Liver (tissue), 9 donors: Measurements from ENCODE around the gene PLCL1. TPM values are rescaled to one million over a fixed set of nuclear protein-coding genes. Genes with fewer than 3 reads are reported as not detected.

Experiments used
- DNase-seq: peaks from one replicate; pipeline ENCODE4 v3.0.0-alpha.2; 2017; ENCODE audit warnings: low spot score
- H3K27ac ChIP-seq, 2 donors: one replicate each; pipeline ENCODE4 v1.7.0; 2013; ENCODE audit warnings: inconsistent platforms in 2 of 2, low read length in 2 of 2, control low read depth in 1 of 2, low read depth in 1 of 2, mild to moderate bottlenecking in 1 of 2
- H3K27me3 ChIP-seq, 4 donors: one replicate each; pipeline versions ENCODE4 v1.6.1 to v1.7.0; 2013; ENCODE audit warnings: low read length in 3 of 4, inconsistent platforms in 1 of 4, mild to moderate bottlenecking in 1 of 4, moderate library complexity in 1 of 4; ENCODE audit not compliant: control insufficient read depth in 4 of 4, insufficient read depth in 4 of 4
- H3K36me3 ChIP-seq, 4 donors: one replicate each; pipeline versions ENCODE4 v1.6.1 to v1.7.0; 2013; ENCODE audit warnings: low read length in 3 of 4, mild to moderate bottlenecking in 3 of 4, low read depth in 1 of 4, moderate library complexity in 1 of 4; ENCODE audit not compliant: control insufficient read depth in 4 of 4, insufficient read depth in 3 of 4
- H3K4me1 ChIP-seq, 4 donors: one replicate each; pipeline versions ENCODE4 v1.6.1 to v1.7.0; 2013; ENCODE audit warnings: low read length in 3 of 4, mild to moderate bottlenecking in 3 of 4, moderate library complexity in 1 of 4; ENCODE audit not compliant: control insufficient read depth in 4 of 4, insufficient read depth in 4 of 4
- H3K4me3 ChIP-seq, 3 donors: one replicate each; pipeline versions ENCODE4 v1.6.1 to v1.7.0; 2013; ENCODE audit warnings: low read length in 3 of 3, control low read depth in 1 of 3, low read depth in 1 of 3, mild to moderate bottlenecking in 1 of 3
- H3K9ac ChIP-seq, 2 donors: one replicate each; pipeline ENCODE4 v1.7.0; 2013; ENCODE audit warnings: low read length in 2 of 2, mild to moderate bottlenecking in 2 of 2, moderate library complexity in 2 of 2, control low read depth in 1 of 2, low read depth in 1 of 2
- H3K9me3 ChIP-seq, 4 donors: one replicate each; pipeline versions ENCODE4 v1.6.1 to v1.7.0; 2013; ENCODE audit warnings: low read length in 3 of 4; ENCODE audit not compliant: control insufficient read depth in 4 of 4
- ATF3 ChIP-seq: IDR thresholded peaks from 2 replicates; pipeline ENCODE4 v1.6.1; 2016; ENCODE audit warnings: antibody characterized with exemption
- CTCF ChIP-seq: fragments of 150-350 bp; IDR thresholded peaks from 2 replicates; pipeline ENCODE4 v1.5.1; 2017; ENCODE audit warnings: improper control_type of control experiment, low read depth, low read length; ENCODE audit not compliant: missing input control
- EGR1 ChIP-seq, 2 donors: IDR thresholded peaks; 2 replicates each; pipeline ENCODE4 v1.6.1; 2016 to 2018; ENCODE audit warnings: antibody characterized with exemption in 2 of 2, low read depth in 2 of 2
- FOXA1 ChIP-seq: IDR thresholded peaks from 2 replicates; pipeline ENCODE4 v1.6.1; 2016; ENCODE audit warnings: antibody characterized with exemption
- FOXA2 ChIP-seq: IDR thresholded peaks from 2 replicates; pipeline ENCODE4 v1.6.1; 2016; ENCODE audit warnings: antibody characterized with exemption
- GABPA ChIP-seq, 2 donors: IDR thresholded peaks in 1 of 2; conservative IDR thresholded peaks in 1 of 2; 2 replicates each; pipeline ENCODE4 v1.6.1; 2016; ENCODE audit warnings: antibody characterized with exemption in 2 of 2, mild to moderate bottlenecking in 1 of 2, moderate library complexity in 1 of 2
- HNF4A ChIP-seq, 2 donors: conservative IDR thresholded peaks; 2 replicates each; pipeline ENCODE4 v1.6.1; 2016; ENCODE audit warnings: antibody characterized with exemption in 2 of 2, mild to moderate bottlenecking in 2 of 2
- HNF4G ChIP-seq: IDR thresholded peaks from 2 replicates; pipeline ENCODE4 v1.6.1; 2016; ENCODE audit warnings: antibody characterized with exemption
- JUND ChIP-seq, 2 donors: IDR thresholded peaks; 2 replicates each; pipeline ENCODE4 v1.6.1; 2016; ENCODE audit warnings: antibody characterized with exemption in 2 of 2
- MAX ChIP-seq: IDR thresholded peaks from 2 replicates; pipeline ENCODE4 v1.6.1; 2016; ENCODE audit warnings: antibody characterized with exemption
- NR2F2 ChIP-seq: IDR thresholded peaks from 2 replicates; pipeline ENCODE4 v1.6.1; 2016; ENCODE audit warnings: antibody characterized with exemption
- RAD21 ChIP-seq, 2 donors: IDR thresholded peaks; 2 replicates each; pipeline ENCODE4 v1.6.1; 2016; ENCODE audit warnings: antibody characterized with exemption in 2 of 2, mild to moderate bottlenecking in 2 of 2
- REST ChIP-seq: IDR thresholded peaks from 2 replicates; pipeline ENCODE4 v1.6.1; 2016; ENCODE audit warnings: antibody characterized with exemption, mild to moderate bottlenecking
- RXRA ChIP-seq, 2 donors: IDR thresholded peaks; 2 replicates each; pipeline ENCODE4 v1.6.1; 2017 to 2018; ENCODE audit warnings: antibody characterized with exemption in 2 of 2, mild to moderate bottlenecking in 1 of 2
- TAF1 ChIP-seq: conservative IDR thresholded peaks from 2 replicates; pipeline ENCODE4 v1.6.1; 2016; ENCODE audit warnings: antibody characterized with exemption, mild to moderate bottlenecking
- YY1 ChIP-seq: IDR thresholded peaks from 2 replicates; pipeline ENCODE4 v1.6.1; 2016; ENCODE audit warnings: antibody characterized with exemption, mild to moderate bottlenecking
- ZBTB33 ChIP-seq: IDR thresholded peaks from 2 replicates; pipeline ENCODE4 v1.6.1; 2016; ENCODE audit warnings: antibody characterized with exemption
- WGBS: extraction: QIAGEN DNeasy Blood & Tissue Kit; methylation state at CpG from one replicate; pipeline ENCODE4 v1.1.7; 2013; 5-methylcytosine and 5-hydroxymethylcytosine counted together
- polyA plus RNA-seq, 2 donors: library from polyadenylated mRNA; stranded (reverse) in 1 of 2; unstranded in 1 of 2; fragments of 200-250 nt in 1 of 2; fragments of >200 nt in 1 of 2; fragmentation: Nextera tagmentation in 1 of 2; extraction: Ambion mirVana in 1 of 2; gene quantifications; one replicate each; pipeline versions ENCODE4 v1.2.1 to v1.2.3, GENCODE V29; 2013 to 2015
- total RNA-seq, 2 donors: library from RNA; depleted of rRNA; stranded (reverse); fragments of >200 nt; gene quantifications; one replicate each; pipeline ENCODE4 v1.2.3, GENCODE V29; 2014
- donor health status: healthy.
- donor health status: healthy.
- donor health status: healthy.
- donor health status: healthy.
- donor health status: healthy.

The PLCL1 gene
- total and polyA plus RNA-seq, 4 donors: 0.08 to 0.59 (median 0.31) TPM

- Histone ChIP-seq H3K4me3 (no peak overlapping the region), H3K9me3 (no peaks in the 10 kb centered on the region), H3K27me3 (no peaks in the 10 kb centered on the region), H3K9ac (no peak overlapping the region), H3K27ac (no peak overlapping the region), H3K4me1 (no peaks in the 10 kb centered on the region), H3K36me3 (no peaks in the 10 kb centered on the region)
- 90% methylated on average over 1 of the region's 1 CpG for WGBS
- TF ChIP-seq FOXA2: no peak
- no peak for TF ChIP-seq MAX
- TF ChIP-seq ATF3: no peak
- no peak for TF ChIP-seq NR2F2
- TF ChIP-seq CTCF: no peak
- TF ChIP-seq RAD21 (IDR thresholded peaks at IDR 0.05): no peak
- TF ChIP-seq TAF1: no peak
- TF ChIP-seq GABPA (IDR thresholded peaks at IDR 0.05 in 1 of 2, conservative IDR thresholded peaks at IDR 0.05 in 1 of 2): no peak
- TF ChIP-seq RXRA (IDR thresholded peaks at IDR 0.05): no peak
- TF ChIP-seq HNF4G: no peak
- TF ChIP-seq REST: no peak
- TF ChIP-seq EGR1 (IDR thresholded peaks at IDR 0.05; ENCODE audit: low read depth in 2 of 2): no peak
- no peak for DNase-seq
Observed at GRCh38 chr2:197940382-197940781, 136.0 kb downstream of the PLCL1 start.

GRCh38 chr2:197941715-197942114, 137.3 kb downstream of the PLCL1 start:
- H3K4me1 ChIP-seq: no peaks in the 10 kb centered on the region
- no peak for TF ChIP-seq JUND (IDR thresholded peaks at IDR 0.05)
- no peak for TF ChIP-seq EGR1 (IDR thresholded peaks at IDR 0.05; ENCODE audit: low read depth in 2 of 2)
- no peak for TF ChIP-seq RAD21 (IDR thresholded peaks at IDR 0.05)
- no peak for TF ChIP-seq GABPA (IDR thresholded peaks at IDR 0.05 in 1 of 2, conservative IDR thresholded peaks at IDR 0.05 in 1 of 2)
- no peak for TF ChIP-seq YY1
- TF ChIP-seq FOXA1: no peak
- TF ChIP-seq HNF4G: no peak
- TF ChIP-seq ZBTB33: no peak
- no peak for TF ChIP-seq HNF4A (conservative IDR thresholded peaks at IDR 0.05)
- no peak for TF ChIP-seq MAX
- no peak for TF ChIP-seq RXRA (IDR thresholded peaks at IDR 0.05)
- TF ChIP-seq ATF3: no peak
- WGBS: 65% methylated on average over 1 of the region's 1 CpG
- no peak overlapping the region for H3K9ac ChIP-seq
- H3K27me3 ChIP-seq: no peaks in the 10 kb centered on the region
- no peak overlapping the region for H3K27ac ChIP-seq
- H3K36me3 ChIP-seq: no peaks in the 10 kb centered on the region
- no peak for DNase-seq
- no peaks in the 10 kb centered on the region for H3K9me3 ChIP-seq
- H3K4me3 ChIP-seq: no peak overlapping the region
